ENCODE results near the gene SSBP3.

Gene SSBP3

GRCh38 chr1:54246116-54246721, 160.0 kb downstream of the SSBP3 start:
- Histone ChIP-seq H3K9ac (ENCODE audit: low read length) (no peak overlapping the region), H3K4me2 (ENCODE audit: low read depth, low read length, poor library complexity, severe bottlenecking) (no peak overlapping the region), H3F3A (ENCODE audit: insufficient read depth) (no peaks in the 10 kb centered on the region), H3K27me3 (ENCODE audit: low read length) (no peaks in the 10 kb centered on the region), H3K27ac (ENCODE audit: low read depth, low read length) (no peak overlapping the region), H3K9me3 (ENCODE audit: insufficient read depth, low read length) (no peaks in the 10 kb centered on the region), H3K4me3 (ENCODE audit: insufficient read depth, low read length, poor library complexity, severe bottlenecking) (no peak overlapping the region), H4K20me1 (ENCODE audit: low read depth, low read length) (no peaks in the 10 kb centered on the region), H3K79me2 (ENCODE audit: insufficient read depth, low read length) (no peaks in the 10 kb centered on the region), H3K9me2 (replicated peaks; ENCODE audit: insufficient read depth, low read length) (no peaks in the 10 kb centered on the region), H3K36me3 (ENCODE audit: low read length) (no peaks in the 10 kb centered on the region), H2AFZ (ENCODE audit: low read depth, low read length, severe bottlenecking) (no peak overlapping the region)
- TF ChIP-seq EZH2phosphoT487 (conservative IDR thresholded peaks at IDR 0.05; ENCODE audit: low read length) (no peak), CTCF (IDR thresholded peaks at IDR 0.05; ENCODE audit: insufficient read depth, low read length, poor library complexity, severe bottlenecking) (no peak)

- Histone ChIP-seq H3K9ac (ENCODE audit: low read length) (no peak overlapping the region), H4K20me1 (ENCODE audit: low read depth, low read length) (no peaks in the 10 kb centered on the region), H3K9me3 (ENCODE audit: insufficient read depth, low read length) (no peaks in the 10 kb centered on the region), H3K27ac (ENCODE audit: low read depth, low read length) (no peak overlapping the region), H3F3A (ENCODE audit: insufficient read depth) (no peaks in the 10 kb centered on the region), H3K36me3 (ENCODE audit: low read length) (no peaks in the 10 kb centered on the region), H2AFZ (ENCODE audit: low read depth, low read length, severe bottlenecking) (no peak overlapping the region), H3K9me2 (replicated peaks; ENCODE audit: insufficient read depth, low read length) (no peaks in the 10 kb centered on the region), H3K27me3 (ENCODE audit: low read length) (no peaks in the 10 kb centered on the region), H3K4me2 (ENCODE audit: low read depth, low read length, poor library complexity, severe bottlenecking) (no peak overlapping the region), H3K4me3 (ENCODE audit: insufficient read depth, low read length, poor library complexity, severe bottlenecking) (no peak overlapping the region), H3K79me2 (ENCODE audit: insufficient read depth, low read length) (no peaks in the 10 kb centered on the region)
- TF ChIP-seq EZH2phosphoT487 (conservative IDR thresholded peaks at IDR 0.05; ENCODE audit: low read length) (no peak), CTCF (IDR thresholded peaks at IDR 0.05; ENCODE audit: insufficient read depth, low read length, poor library complexity, severe bottlenecking) (no peak)
Measured at GRCh38 chr1:54245501-54245900, 160.7 kb downstream of the SSBP3 start.

GRCh38 chr1:54244655-54245054, 161.5 kb downstream of the SSBP3 start:
- H3F3A ChIP-seq (ENCODE audit: insufficient read depth), result no peaks in the 10 kb centered on the region
- no peak overlapping the region for H2AFZ ChIP-seq (ENCODE audit: low read depth, low read length, severe bottlenecking)
- no peak overlapping the region for H3K4me3 ChIP-seq (ENCODE audit: insufficient read depth, low read length, poor library complexity, severe bottlenecking)
- H3K36me3 ChIP-seq (ENCODE audit: low read length), result no peaks in the 10 kb centered on the region
- no peaks in the 10 kb centered on the region for H3K79me2 ChIP-seq (ENCODE audit: insufficient read depth, low read length)
- H4K20me1 ChIP-seq (ENCODE audit: low read depth, low read length), result no peaks in the 10 kb centered on the region
- no peak overlapping the region for H3K4me2 ChIP-seq (ENCODE audit: low read depth, low read length, poor library complexity, severe bottlenecking)
- H3K9me2 ChIP-seq (replicated peaks; ENCODE audit: insufficient read depth, low read length), result no peaks in the 10 kb centered on the region
- no peak overlapping the region for H3K9ac ChIP-seq (ENCODE audit: low read length)
- no peak overlapping the region for H3K27ac ChIP-seq (ENCODE audit: low read depth, low read length)
- H3K9me3 ChIP-seq (ENCODE audit: insufficient read depth, low read length), result no peaks in the 10 kb centered on the region
- H3K27me3 ChIP-seq (ENCODE audit: low read length), result no peaks in the 10 kb centered on the region
- TF ChIP-seq CTCF (IDR thresholded peaks at IDR 0.05; ENCODE audit: insufficient read depth, low read length, poor library complexity, severe bottlenecking) (no peak), EZH2phosphoT487 (conservative IDR thresholded peaks at IDR 0.05; ENCODE audit: low read length) (no peak)
